Vagina (tissue), 2 donors: ENCODE results near the gene GNAT2.

ENCODE experiments used
- POLR2A ChIP-seq, 2 donors: fragments of 450-650 bp; IDR thresholded peaks; one replicate each; pipeline ENCODE4 v1.6.1; 2017; ENCODE audit warnings: antibody characterized with exemption in 2 of 2, mild to moderate bottlenecking in 2 of 2, moderate library complexity in 2 of 2
- POLR2AphosphoS5 ChIP-seq, 2 donors: sonication (generic); formaldehyde crosslinking; IDR thresholded peaks; one replicate each; pipeline ENCODE4 v1.9.0; 2017; ENCODE audit warnings: antibody characterized with exemption in 2 of 2, mild to moderate bottlenecking in 2 of 2, low read depth in 1 of 2; ENCODE audit not compliant: insufficient read depth in 1 of 2
- TF ChIP-seq, protein P1 (sequence below), 3 experiments: fragments of 450-650 bp in 2 of 3; fragments of 200-600 bp in 1 of 3; sonication (generic) in 1 of 3; IDR thresholded peaks; one replicate each; pipeline ENCODE4 v1.5.1; 2017 to 2019; ENCODE audit warnings: antibody characterized with exemption in 3 of 3, mild to moderate bottlenecking in 2 of 3, moderate library complexity in 2 of 3

DNA sequence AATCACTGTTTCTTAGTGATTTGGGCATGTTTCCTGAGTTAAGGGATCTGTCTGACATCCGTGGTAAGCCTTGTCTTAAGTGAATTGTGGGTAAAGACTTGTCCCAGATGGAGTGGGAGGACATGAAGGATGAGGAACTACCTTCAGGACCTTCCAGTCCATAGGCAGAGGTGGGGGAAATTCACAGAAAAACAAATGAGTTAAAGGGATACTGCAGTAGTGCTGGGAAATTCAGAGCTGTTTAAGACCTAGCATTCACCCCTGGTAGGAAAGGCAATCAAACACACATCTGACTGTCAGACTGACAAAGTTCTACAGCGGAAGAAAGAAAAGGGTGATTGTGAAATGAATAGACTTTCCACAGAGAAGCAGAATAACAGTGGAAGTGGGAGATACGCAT, 3.0 kb downstream of the GNAT2 start:
- TF ChIP-seq, protein P1, sequence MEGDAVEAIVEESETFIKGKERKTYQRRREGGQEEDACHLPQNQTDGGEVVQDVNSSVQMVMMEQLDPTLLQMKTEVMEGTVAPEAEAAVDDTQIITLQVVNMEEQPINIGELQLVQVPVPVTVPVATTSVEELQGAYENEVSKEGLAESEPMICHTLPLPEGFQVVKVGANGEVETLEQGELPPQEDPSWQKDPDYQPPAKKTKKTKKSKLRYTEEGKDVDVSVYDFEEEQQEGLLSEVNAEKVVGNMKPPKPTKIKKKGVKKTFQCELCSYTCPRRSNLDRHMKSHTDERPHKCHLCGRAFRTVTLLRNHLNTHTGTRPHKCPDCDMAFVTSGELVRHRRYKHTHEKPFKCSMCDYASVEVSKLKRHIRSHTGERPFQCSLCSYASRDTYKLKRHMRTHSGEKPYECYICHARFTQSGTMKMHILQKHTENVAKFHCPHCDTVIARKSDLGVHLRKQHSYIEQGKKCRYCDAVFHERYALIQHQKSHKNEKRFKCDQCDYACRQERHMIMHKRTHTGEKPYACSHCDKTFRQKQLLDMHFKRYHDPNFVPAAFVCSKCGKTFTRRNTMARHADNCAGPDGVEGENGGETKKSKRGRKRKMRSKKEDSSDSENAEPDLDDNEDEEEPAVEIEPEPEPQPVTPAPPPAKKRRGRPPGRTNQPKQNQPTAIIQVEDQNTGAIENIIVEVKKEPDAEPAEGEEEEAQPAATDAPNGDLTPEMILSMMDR (IDR thresholded peaks at IDR 0.05), result no peak
- TF ChIP-seq POLR2A (IDR thresholded peaks at IDR 0.05) (no peak), POLR2AphosphoS5 (IDR thresholded peaks at IDR 0.05; ENCODE audit: insufficient read depth in 1 of 2, low read depth in 1 of 2) (no peak)
